Natural killer cell (primary cell): ENCODE measurements around the gene OTULIN. TPM values are rescaled to one million over a fixed set of nuclear protein-coding genes. Genes with fewer than 3 reads are reported as not detected.
A peak's percentile ranks its signal among the peaks of the same experiment; 100 is the strongest.

Experiments used
- ATAC-seq, 3 donors: fragments of 150-1000 bp in 2 of 3; fragments of 200-7000 bp in 1 of 3; cut with Tn5 transposase; 1 replicate in 1 of 3; 2 replicates in 2 of 3; pipeline ENCODE4 v1.10.0; 2021; ENCODE audit warnings: mild to moderate bottlenecking in 2 of 3, moderate library complexity in 2 of 3
- DNase-seq, 2 donors: peaks; one replicate each; pipeline versions ENCODE4 v3.0.0 to v3.0.0-alpha.2; 2013 to 2021; ENCODE audit warnings: mixed read lengths in 1 of 2
- H3K27ac ChIP-seq: one replicate; pipeline ENCODE4 v1.5.1; 2013; ENCODE audit warnings: mild to moderate bottlenecking, low read length
- H3K27me3 ChIP-seq: one replicate; pipeline ENCODE4 v1.6.1; 2013; ENCODE audit warnings: low read length; ENCODE audit not compliant: control insufficient read depth, insufficient read depth
- H3K36me3 ChIP-seq: one replicate; pipeline ENCODE4 v1.6.1; 2013; ENCODE audit warnings: low read length; ENCODE audit not compliant: control insufficient read depth, insufficient read depth
- H3K4me1 ChIP-seq: one replicate; pipeline ENCODE4 v1.6.1; 2013; ENCODE audit warnings: low read length; ENCODE audit not compliant: control insufficient read depth, insufficient read depth
- H3K4me3 ChIP-seq: one replicate; pipeline ENCODE4 v1.5.1; 2013; ENCODE audit warnings: low read length
- H3K9me3 ChIP-seq: one replicate; pipeline ENCODE4 v1.6.1; 2013; ENCODE audit warnings: low read length; ENCODE audit not compliant: control insufficient read depth, insufficient read depth
- H3K27ac Mint-ChIP-seq, 2 donors: one replicate each; pipeline ENCODE4 v1.8.0; 2022; ENCODE audit warnings: mild to moderate bottlenecking in 2 of 2, mixed read lengths in 2 of 2, moderate library complexity in 1 of 2
- H3K27me3 Mint-ChIP-seq, 2 donors: one replicate each; pipeline ENCODE4 v1.8.0; 2022; ENCODE audit warnings: low read depth in 2 of 2, mixed read lengths in 2 of 2
- H3K36me3 Mint-ChIP-seq: one replicate; pipeline ENCODE4 v1.8.0; 2022; ENCODE audit warnings: mixed read lengths
- H3K4me1 Mint-ChIP-seq, 2 donors: one replicate each; pipeline ENCODE4 v1.8.0; 2022; ENCODE audit warnings: mixed read lengths in 2 of 2
- H3K4me3 Mint-ChIP-seq: one replicate; pipeline ENCODE4 v1.8.0; 2022; ENCODE audit warnings: mild to moderate bottlenecking, moderate library complexity, mixed read lengths
- H3K9me3 Mint-ChIP-seq, 2 donors: one replicate each; pipeline ENCODE4 v1.8.0; 2022; ENCODE audit warnings: mixed read lengths in 2 of 2
- WGBS: methylation state at CpG from one replicate; pipeline ENCODE4 v1.1.7; 2013; ENCODE audit warnings: missing lambda C conversion rate; ENCODE audit not compliant: insufficient coverage; 5-methylcytosine and 5-hydroxymethylcytosine counted together
- intact Hi-C: fragments of 100-400 bp; cut with micrococcal nuclease; formaldehyde crosslinking; loops from one replicate; pipeline ENCODE4 v1.14.2; 2022
- total RNA-seq, 4 donors: library from RNA; stranded (reverse); fragments of 120-200 nt in 1 of 4; gene quantifications; one replicate each; pipeline versions ENCODE4 v1.2.3 to v1.2.4, GENCODE V29; 2013 to 2022
- TF ChIP-seq, protein P1 (sequence below): fragments of 200-600 bp; IDR thresholded peaks from one replicate; pipeline ENCODE4 v1.8.0; 2022; ENCODE audit warnings: antibody characterized with exemption

Gene OTULIN
- total RNA-seq, 3 donors from 2014 or later (not counting 1 experiment from before 2014, with no cell fraction given) = 96.5 to 166 (median 102) TPM

DNA sequence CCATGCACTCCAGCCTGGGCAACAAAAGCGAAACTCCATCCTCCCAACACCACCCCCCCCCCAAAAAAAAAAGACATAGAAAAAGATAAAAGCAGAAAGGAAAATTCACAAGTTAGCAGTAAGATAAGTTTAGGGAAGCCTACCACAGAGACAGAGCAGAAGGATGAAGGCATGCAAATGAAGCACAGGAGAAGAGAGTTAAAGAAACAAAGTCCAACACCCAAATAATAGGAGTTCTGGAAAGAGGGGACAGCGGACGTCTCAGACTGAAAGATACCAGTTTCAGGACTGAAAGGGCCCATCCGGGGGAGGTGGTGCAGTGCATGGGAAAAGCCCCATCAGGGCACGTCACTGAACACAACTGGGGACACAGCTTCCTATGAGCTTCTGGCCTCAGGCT, 54.3 kb downstream of the OTULIN start:
- no peaks in the 10 kb centered on the region for H3K9me3 Mint-ChIP-seq
- Histone ChIP-seq H3K27ac (no peak overlapping the region), H3K4me3 (no peak overlapping the region), H3K36me3 (peaks cover 12% of the 10 kb centered on the region), H3K9me3 (no peaks in the 10 kb centered on the region), H3K27me3 (no peaks in the 10 kb centered on the region), H3K4me1 (no peaks in the 10 kb centered on the region)
- H3K36me3 Mint-ChIP-seq = no peaks in the 10 kb centered on the region
- no peak overlapping the region for H3K4me3 Mint-ChIP-seq
- intact Hi-C loops = no loop called here
- 87% methylated on average over 4 of the region's 5 CpGs for WGBS
- H3K4me1 Mint-ChIP-seq = peaks cover 10% of the 10 kb centered on the region in 2 donors
- H3K27me3 Mint-ChIP-seq = no peaks in the 10 kb centered on the region
- TF ChIP-seq, protein P1, sequence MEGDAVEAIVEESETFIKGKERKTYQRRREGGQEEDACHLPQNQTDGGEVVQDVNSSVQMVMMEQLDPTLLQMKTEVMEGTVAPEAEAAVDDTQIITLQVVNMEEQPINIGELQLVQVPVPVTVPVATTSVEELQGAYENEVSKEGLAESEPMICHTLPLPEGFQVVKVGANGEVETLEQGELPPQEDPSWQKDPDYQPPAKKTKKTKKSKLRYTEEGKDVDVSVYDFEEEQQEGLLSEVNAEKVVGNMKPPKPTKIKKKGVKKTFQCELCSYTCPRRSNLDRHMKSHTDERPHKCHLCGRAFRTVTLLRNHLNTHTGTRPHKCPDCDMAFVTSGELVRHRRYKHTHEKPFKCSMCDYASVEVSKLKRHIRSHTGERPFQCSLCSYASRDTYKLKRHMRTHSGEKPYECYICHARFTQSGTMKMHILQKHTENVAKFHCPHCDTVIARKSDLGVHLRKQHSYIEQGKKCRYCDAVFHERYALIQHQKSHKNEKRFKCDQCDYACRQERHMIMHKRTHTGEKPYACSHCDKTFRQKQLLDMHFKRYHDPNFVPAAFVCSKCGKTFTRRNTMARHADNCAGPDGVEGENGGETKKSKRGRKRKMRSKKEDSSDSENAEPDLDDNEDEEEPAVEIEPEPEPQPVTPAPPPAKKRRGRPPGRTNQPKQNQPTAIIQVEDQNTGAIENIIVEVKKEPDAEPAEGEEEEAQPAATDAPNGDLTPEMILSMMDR = no peak
- DNase-seq (no peak), ATAC-seq (no peak)
- H3K27ac Mint-ChIP-seq = peak overlapping the region in 1 of 2 donors; percentile 75

- intact Hi-C loops = no loop called here
- Histone ChIP-seq H3K9me3 (no peaks in the 10 kb centered on the region), H3K27ac (no peak overlapping the region), H3K36me3 (peaks cover 2% of the 10 kb centered on the region), H3K27me3 (no peaks in the 10 kb centered on the region), H3K4me3 (no peak overlapping the region), H3K4me1 (peaks cover 2% of the 10 kb centered on the region)
- ATAC-seq (no peak), DNase-seq (no peak)
- H3K27me3 Mint-ChIP-seq = no peaks in the 10 kb centered on the region
- no peak overlapping the region for H3K27ac Mint-ChIP-seq
- H3K4me3 Mint-ChIP-seq = no peak overlapping the region
- no peaks in the 10 kb centered on the region for H3K36me3 Mint-ChIP-seq
- H3K4me1 Mint-ChIP-seq = peaks cover 4 to 10% of the 10 kb centered on the region in 2 donors
- no peaks in the 10 kb centered on the region for H3K9me3 Mint-ChIP-seq
- TF ChIP-seq, protein P1 = no peak
- 98% methylated on average over 3 of the region's 3 CpGs for WGBS
These were observed 55.9 kb downstream of the OTULIN start for GRCh38 chr5:14720236-14720923.

DNA sequence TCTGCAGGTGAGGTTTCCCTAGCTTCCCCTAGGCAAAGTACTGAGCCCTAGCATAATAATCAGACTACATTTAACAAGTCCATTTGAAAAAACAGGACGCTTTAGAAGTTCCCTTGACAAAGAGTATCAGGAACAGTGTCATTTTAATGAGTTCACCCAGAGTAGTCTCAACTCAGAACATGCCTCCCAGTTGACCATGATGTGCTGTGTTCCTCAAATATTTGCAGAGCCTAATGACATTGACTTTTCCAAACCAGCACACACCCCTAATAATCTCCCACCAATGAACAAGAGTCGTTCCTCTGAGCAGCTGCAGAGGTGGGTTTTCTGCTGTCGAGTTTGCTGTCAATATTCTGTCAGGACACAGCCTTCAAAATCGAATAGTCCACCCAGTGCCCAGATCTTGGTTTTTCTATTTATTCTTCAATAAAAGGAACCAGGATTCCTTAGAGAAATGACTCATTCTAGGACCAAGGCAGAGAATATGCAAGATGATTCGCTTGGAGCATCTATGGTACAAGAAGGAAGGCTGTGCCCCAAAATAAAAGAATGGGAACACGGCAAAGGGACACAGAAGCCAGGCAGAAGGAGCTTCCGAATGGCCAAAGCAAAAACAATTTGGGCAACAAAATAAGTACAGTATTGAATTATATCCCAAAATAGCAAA, 57.6 kb downstream of the OTULIN start:
- no peak overlapping the region for H3K27ac Mint-ChIP-seq
- WGBS = 92% methylated on average over 7 of the region's 7 CpGs
- H3K4me3 ChIP-seq = no peak overlapping the region
- peaks cover 2% of the 10 kb centered on the region for H3K4me1 ChIP-seq
- no peaks in the 10 kb centered on the region for H3K27me3 ChIP-seq
- no peaks in the 10 kb centered on the region for H3K9me3 ChIP-seq
- no peaks in the 10 kb centered on the region for H3K27me3 Mint-ChIP-seq
- DNase-seq = no peak
- no peak for ATAC-seq
- intact Hi-C loops = no loop called here
- H3K4me1 Mint-ChIP-seq = peaks cover 9 to 10% of the 10 kb centered on the region in 2 donors
- TF ChIP-seq, protein P1 = no peak
- no peaks in the 10 kb centered on the region for H3K36me3 ChIP-seq
- no peak overlapping the region for H3K27ac ChIP-seq
- H3K9me3 Mint-ChIP-seq = no peaks in the 10 kb centered on the region
- no peaks in the 10 kb centered on the region for H3K36me3 Mint-ChIP-seq
- H3K4me3 Mint-ChIP-seq = no peak overlapping the region
